Pancreas (tissue), 10 donors: ENCODE data around the gene RASGRP3. TPM values are rescaled to one million over a fixed set of nuclear protein-coding genes. Genes with fewer than 3 reads are reported as not detected.

Experiments used
- ATAC-seq, 4 donors: fragments of 200-7000 bp; cut with Tn5 transposase; one replicate each; pipeline versions ENCODE4 v1.8.0 to v1.9.1; 2020; ENCODE audit warnings: mild to moderate bottlenecking in 4 of 4, moderate library complexity in 4 of 4
- DNase-seq, 6 donors: peaks; one replicate each; pipeline ENCODE4 v3.0.0-alpha.2; 2020
- FAIRE-seq: peaks from 2 replicates; lab custom pipeline; 2012; peaks lifted over from hg19 to GRCh38; lab: Jason Lieb, UNC
- H3K27ac ChIP-seq, 4 donors: fragments of 200-600 bp; sonication (generic); 1 replicate in 3 of 4; 2 replicates in 1 of 4; pipeline versions ENCODE4 v1.5.0 to v1.8.0; 2020
- H3K27me3 ChIP-seq, 4 donors: fragments of 200-600 bp; one replicate each; pipeline ENCODE4 v1.8.0; 2021
- H3K36me3 ChIP-seq, 3 donors: fragments of 200-600 bp; sonication (generic) in 1 of 3; one replicate each; pipeline versions ENCODE4 v1.5.0 to v1.8.0; 2020 to 2021
- H3K4me1 ChIP-seq, 3 donors: fragments of 200-600 bp; one replicate each; pipeline ENCODE4 v1.8.0; 2021
- H3K4me3 ChIP-seq, 4 donors: fragments of 200-600 bp; sonication (generic) in 2 of 4; one replicate each; pipeline versions ENCODE4 v1.5.0 to v1.8.0; 2020 to 2021
- H3K9me3 ChIP-seq, 4 donors: fragments of 200-600 bp; one replicate each; pipeline ENCODE4 v1.8.0; 2021
- CTCF ChIP-seq, 4 donors: fragments of 200-600 bp; sonication (generic) in 3 of 4; IDR thresholded peaks; one replicate each; pipeline versions ENCODE4 v1.5.0 to v1.8.0; 2021; ENCODE audit warnings: antibody characterized with exemption in 4 of 4
- WGBS, 2 donors: extraction: QIAGEN DNeasy Blood & Tissue Kit; methylation state at CpG; one replicate each; pipeline ENCODE4 v1.1.7; 2013; 5-methylcytosine and 5-hydroxymethylcytosine counted together
- intact Hi-C, 3 donors: fragments of 100-400 bp; cut with DNase I; formaldehyde crosslinking; loops; one replicate each; pipeline versions ENCODE4 v1.11.1 to v1.14.2; 2022
- polyA plus RNA-seq, 2 donors: library from polyadenylated mRNA; stranded (reverse); fragments of 200-250 nt; gene quantifications; one replicate each; pipeline ENCODE4 v1.2.3, GENCODE V29; 2013
- total RNA-seq, 6 donors: library from RNA; stranded (reverse); fragmentation: NEBNext Ultra II Directional in 4 of 6; extraction: Animal tissue kit (Norgen Biotek cat#: 25700) in 4 of 6; gene quantifications; one replicate each; pipeline versions ENCODE4 v1.2.1 to v1.2.4, GENCODE V29; 2021 to 2023
- donor health status: healthy with polysubstance abuse.
- donor health status: DM: no; HTN: no; CAD: no; lungs with moderate emphysema.
- donor health status: DM: no; HTN: no; CAD: no.
- donor health status: control.
- donor health status: control.
- donor health status: Bipolar disorder and iron deficiency.
- donor health status: DM: yes; HTN: yes; CAD: no.
- donor health status: DM: no; HTN: no; CAD: no.
- donor health status: DM: no; HTN: no; CAD: no.
- donor health status: DM: yes; HTN: yes; CAD: no.

The RASGRP3 gene
- total and polyA plus RNA-seq, 8 donors: 0.92 to 14.9 (median 3.0) TPM

GRCh38 chr2:33433279-33434235, 42.9 kb upstream of the RASGRP3 start:
- intact Hi-C loops: no loop called here

GRCh38 chr2:33435518-33435917, 40.9 kb upstream of the RASGRP3 start:
- intact Hi-C loops: no loop called here
- ATAC-seq (no peak), FAIRE-seq (no peak), DNase-seq (no peak)
- no peaks in the 10 kb centered on the region for H3K9me3 ChIP-seq
- no peak for TF ChIP-seq CTCF (IDR thresholded peaks at IDR 0.05)
- no peak overlapping the region for H3K27ac ChIP-seq
- no peak overlapping the region for H3K4me3 ChIP-seq
- no peaks in the 10 kb centered on the region for H3K27me3 ChIP-seq
- WGBS, 2 donors: 56 to 61% methylated on average over 8 of the region's 8 CpGs
- no peaks in the 10 kb centered on the region for H3K4me1 ChIP-seq
- H3K36me3 ChIP-seq: no peaks in the 10 kb centered on the region

More at GRCh38 chr2:33433279-33434235, 42.9 kb upstream of the RASGRP3 start:
- Histone ChIP-seq H3K4me3 (no peak overlapping the region), H3K9me3 (no peaks in the 10 kb centered on the region), H3K27ac (no peak overlapping the region), H3K27me3 (no peaks in the 10 kb centered on the region), H3K4me1 (no peaks in the 10 kb centered on the region), H3K36me3 (no peaks in the 10 kb centered on the region)
- FAIRE-seq (peak; percentile 26), DNase-seq (no peak), ATAC-seq (no peak)
- WGBS, 2 donors: 75 to 76% methylated on average over 7 of the region's 7 CpGs
- TF ChIP-seq CTCF (IDR thresholded peaks at IDR 0.05): no peak

- 69 to 72% methylated on average over 1 of the region's 1 CpG for WGBS, 2 donors
- Histone ChIP-seq H3K4me1 (no peaks in the 10 kb centered on the region), H3K4me3 (no peak overlapping the region), H3K27ac (no peak overlapping the region), H3K9me3 (no peaks in the 10 kb centered on the region), H3K27me3 (no peaks in the 10 kb centered on the region), H3K36me3 (no peaks in the 10 kb centered on the region)
- FAIRE-seq: no peak
- no peak for DNase-seq
- no peak for ATAC-seq
- no peak for TF ChIP-seq CTCF (IDR thresholded peaks at IDR 0.05)
- intact Hi-C loops: no loop called here
These were observed 40.4 kb upstream of the RASGRP3 start for GRCh38 chr2:33436083-33436482.

GRCh38 chr2:33437297-33437696, 39.2 kb upstream of the RASGRP3 start:
- no peak for DNase-seq
- TF ChIP-seq CTCF (IDR thresholded peaks at IDR 0.05): no peak
- Histone ChIP-seq H3K4me3 (peak overlapping the region in 1 of 4 donors; percentile 4), H3K36me3 (no peaks in the 10 kb centered on the region), H3K4me1 (no peaks in the 10 kb centered on the region), H3K27me3 (no peaks in the 10 kb centered on the region), H3K9me3 (no peaks in the 10 kb centered on the region), H3K27ac (peak overlapping the region in 1 of 4 donors; percentile 11)
- WGBS, 2 donors: 55 to 59% methylated on average over 4 of the region's 4 CpGs
- peak in 1 of 4 donors; percentile 23 for ATAC-seq
- intact Hi-C loops: no loop called here
- FAIRE-seq: no peak

- ATAC-seq: no peak
- Histone ChIP-seq H3K4me3 (no peak overlapping the region), H3K4me1 (no peaks in the 10 kb centered on the region), H3K36me3 (no peaks in the 10 kb centered on the region), H3K27ac (no peak overlapping the region), H3K27me3 (no peaks in the 10 kb centered on the region), H3K9me3 (no peaks in the 10 kb centered on the region)
- no peak for DNase-seq
- no peak for TF ChIP-seq CTCF (IDR thresholded peaks at IDR 0.05)
- FAIRE-seq: no peak
- intact Hi-C loops: no loop called here
- WGBS, 2 donors: 52 to 54% methylated on average over 2 of the region's 2 CpGs
These were observed 38.6 kb upstream of the RASGRP3 start for GRCh38 chr2:33437815-33438214.
